SK-N-SH (cell line): ENCODE results near the gene WDR62.

Experiments used
- CHD2 ChIP-seq: fragments of 150-350 bp; IDR thresholded peaks from 2 replicates; pipeline ENCODE4 v1.6.1; 2018; ENCODE audit warnings: low read length; ENCODE audit not compliant: partially characterized antibody
- CTCF ChIP-seq: fragments of 200-600 bp; sonication (generic); IDR thresholded peaks from 2 replicates; pipeline ENCODE4 v1.6.1; 2017; ENCODE audit warnings: antibody characterized with exemption, mild to moderate bottlenecking, moderate library complexity
- GABPA ChIP-seq: IDR thresholded peaks from 2 replicates; pipeline ENCODE4 v1.4.0; 2012; ENCODE audit warnings: low read depth, mild to moderate bottlenecking
- RFX5 ChIP-seq: IDR thresholded peaks from 2 replicates; pipeline ENCODE4 v1.6.1; 2012; ENCODE audit warnings: mild to moderate bottlenecking, improper control_type of control experiment, low read length
- TAF1 ChIP-seq: IDR thresholded peaks from 2 replicates; pipeline ENCODE4 v1.6.1; 2012; ENCODE audit warnings: low read depth, mild to moderate bottlenecking, low read length, moderate library complexity, borderline replicate concordance
- YY1 ChIP-seq: IDR thresholded peaks from 2 replicates; pipeline ENCODE4 v1.4.0; 2012; ENCODE audit warnings: low read depth, mild to moderate bottlenecking

- TF ChIP-seq RFX5 (no peak), CTCF (no peak), CHD2 (no peak), YY1 (no peak), GABPA (no peak), TAF1 (no peak)
Observed at GRCh38 chr19:36086326-36086725, 31.6 kb downstream of the WDR62 start.
